ENCODE data around the gene CALM1. TPM values are rescaled to one million over a fixed set of nuclear protein-coding genes. Genes with fewer than 3 reads are reported as not detected.

The CALM1 gene
- total RNA-seq, 2 donors from 2014 or later, result 521 to 669 TPM

DNA sequence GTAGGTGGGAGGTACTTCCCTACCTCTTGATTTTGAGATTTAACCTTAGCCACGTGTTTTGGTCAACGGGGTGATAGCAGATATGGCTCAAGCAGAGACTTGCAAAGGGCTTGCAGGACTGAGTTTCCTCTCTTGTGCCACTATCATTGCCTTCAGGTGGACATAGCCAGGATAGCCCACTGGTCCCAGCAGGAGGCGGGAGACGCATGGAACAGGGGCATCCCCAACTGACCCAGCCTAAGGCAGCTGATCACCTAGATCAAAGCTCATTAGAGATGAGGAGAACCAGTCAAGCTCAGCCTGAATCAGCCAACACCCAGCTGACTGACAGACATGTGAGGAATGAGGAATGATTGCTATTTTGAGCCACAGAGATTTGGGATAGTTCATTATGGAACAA, 49.6 kb downstream of the CALM1 start:
- ATAC-seq, result no peak
- DNase-seq (ENCODE audit: low spot score), result no peak
- no peaks in the 10 kb centered on the region for H3K36me3 Mint-ChIP-seq
- no peaks in the 10 kb centered on the region for H3K9me3 Mint-ChIP-seq
- no peak overlapping the region for H3K4me3 Mint-ChIP-seq
- H3K27ac Mint-ChIP-seq, result no peak overlapping the region
- peaks cover 0 to 6% of the 10 kb centered on the region in 2 donors for H3K4me1 Mint-ChIP-seq (ENCODE audit: low read depth in 2 of 2)
- peaks cover 11 to 13% of the 10 kb centered on the region in 2 donors for H3K27me3 Mint-ChIP-seq

DNA sequence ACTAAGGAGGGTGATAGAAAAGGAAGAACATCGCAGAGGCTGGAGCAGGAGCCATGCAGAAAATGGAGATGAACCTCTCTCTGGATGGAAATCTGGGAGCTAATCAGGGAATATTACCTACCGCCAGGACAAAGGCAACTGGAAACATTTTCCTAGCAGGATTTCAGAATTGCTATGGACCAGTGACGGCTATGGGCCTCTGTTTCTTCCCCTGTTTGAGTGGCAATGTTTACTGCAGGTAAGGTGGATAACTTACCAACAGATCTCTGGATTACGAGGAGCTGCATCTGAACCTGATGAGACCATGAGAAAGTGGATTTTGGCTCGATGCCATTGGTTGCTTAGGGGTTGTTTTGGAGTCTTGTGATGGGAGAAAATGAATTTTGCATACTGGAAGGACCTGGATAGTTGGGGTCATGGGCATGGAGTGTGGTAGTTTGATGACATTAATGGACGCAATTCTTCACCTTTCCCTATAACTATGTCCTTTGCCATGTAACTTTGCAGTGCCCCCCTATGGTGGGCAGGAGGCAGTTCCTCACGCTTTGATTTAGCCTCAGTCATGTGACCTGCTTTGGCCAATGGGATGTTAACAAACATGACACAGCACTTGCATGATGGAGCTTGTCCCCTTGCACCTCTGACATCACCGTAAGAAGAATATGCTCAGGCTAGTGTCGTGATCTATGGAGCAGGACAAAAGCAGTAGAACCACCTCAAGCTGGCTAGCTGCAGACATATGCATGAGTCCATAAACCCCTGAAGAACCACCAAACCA, 51.1 kb downstream of the CALM1 start:
- H3K4me3 Mint-ChIP-seq, result no peak overlapping the region
- H3K27me3 Mint-ChIP-seq, result peaks cover 8 to 13% of the 10 kb centered on the region in 2 donors
- H3K27ac Mint-ChIP-seq, result no peak overlapping the region
- peaks cover 6 to 9% of the 10 kb centered on the region in 2 donors for H3K4me1 Mint-ChIP-seq (ENCODE audit: low read depth in 2 of 2)
- DNase-seq (ENCODE audit: low spot score) (peak; percentile 44), ATAC-seq (no peak)
- no peaks in the 10 kb centered on the region for H3K9me3 Mint-ChIP-seq
- no peaks in the 10 kb centered on the region for H3K36me3 Mint-ChIP-seq

DNA sequence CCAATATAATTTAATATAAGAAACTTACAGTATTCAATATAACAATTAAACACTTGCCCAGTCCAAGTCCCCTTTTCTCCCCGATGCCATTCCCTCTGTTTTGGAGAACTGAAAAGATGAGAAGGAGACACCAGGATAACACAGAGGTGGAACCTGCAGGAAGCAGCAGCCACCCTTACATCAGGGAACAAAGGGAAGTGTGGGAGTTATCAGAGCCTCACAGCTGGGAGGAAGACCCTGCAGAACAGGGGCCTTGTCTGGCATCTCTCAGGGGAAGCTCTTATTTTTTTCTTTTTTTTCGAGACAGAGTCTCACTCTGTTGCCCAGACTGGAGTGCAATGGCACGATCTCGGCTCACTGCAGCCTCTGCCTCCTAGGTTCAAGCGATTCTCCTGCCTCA, 52.6 kb downstream of the CALM1 start:
- H3K9me3 Mint-ChIP-seq, result no peaks in the 10 kb centered on the region
- ATAC-seq (no peak), DNase-seq (ENCODE audit: low spot score) (no peak)
- H3K4me3 Mint-ChIP-seq, result no peak overlapping the region
- H3K27me3 Mint-ChIP-seq, result peaks cover 8 to 13% of the 10 kb centered on the region in 2 donors
- no peaks in the 10 kb centered on the region for H3K36me3 Mint-ChIP-seq
- H3K4me1 Mint-ChIP-seq (ENCODE audit: low read depth in 2 of 2), result peaks cover 5 to 10% of the 10 kb centered on the region in 2 donors
- no peak overlapping the region for H3K27ac Mint-ChIP-seq

DNA sequence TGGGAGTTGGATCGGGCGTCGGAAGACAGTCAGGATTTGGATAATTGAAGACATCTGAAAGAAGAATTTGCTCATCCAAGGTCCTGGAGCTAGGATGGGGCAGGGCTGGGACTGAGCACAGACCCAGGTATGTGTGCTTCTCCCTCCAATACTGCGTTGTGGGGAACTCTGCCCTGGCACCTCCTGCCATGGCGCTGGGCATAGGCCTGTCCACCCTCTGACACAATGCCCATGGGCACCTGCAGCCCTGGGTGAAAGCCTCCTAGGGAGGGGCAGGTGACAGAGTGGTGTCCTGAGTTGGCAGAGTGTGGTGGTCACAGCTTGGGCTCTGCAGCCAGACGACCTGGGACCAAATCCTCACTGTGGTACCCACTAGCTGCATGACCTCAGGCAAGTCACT, 53.3 kb downstream of the CALM1 start:
- Mint-ChIP-seq H3K4me1 (ENCODE audit: low read depth in 2 of 2) (peaks cover 0 to 10% of the 10 kb centered on the region in 2 donors), H3K36me3 (no peaks in the 10 kb centered on the region), H3K9me3 (no peaks in the 10 kb centered on the region), H3K27ac (no peak overlapping the region), H3K4me3 (no peak overlapping the region), H3K27me3 (peaks cover 8 to 13% of the 10 kb centered on the region in 2 donors)
- no peak for ATAC-seq
- peak; percentile 20 for DNase-seq (ENCODE audit: low spot score)

DNA sequence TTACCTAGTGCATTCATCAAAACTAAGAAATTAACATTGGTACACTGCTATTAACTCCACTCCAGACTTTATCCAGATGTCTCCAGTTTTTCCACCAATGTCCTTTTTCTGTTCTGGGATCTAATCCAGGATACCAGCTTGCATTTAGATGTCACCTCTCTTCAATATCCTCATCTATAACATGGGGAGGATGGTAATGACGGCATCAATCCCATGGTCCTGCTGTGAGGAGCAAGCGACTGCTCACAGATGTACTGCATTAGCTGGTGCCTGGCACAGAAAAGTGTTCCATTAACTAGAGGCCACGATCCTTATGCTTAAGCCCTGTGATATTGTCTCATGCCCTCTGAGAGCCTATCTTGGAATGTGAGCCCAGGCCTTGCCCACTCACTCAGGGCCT, 53.8 kb downstream of the CALM1 start:
- H3K4me1 Mint-ChIP-seq (ENCODE audit: low read depth in 2 of 2), result peaks cover 0 to 10% of the 10 kb centered on the region in 2 donors
- H3K9me3 Mint-ChIP-seq, result no peaks in the 10 kb centered on the region
- no peak overlapping the region for H3K27ac Mint-ChIP-seq
- peaks cover 8 to 13% of the 10 kb centered on the region in 2 donors for H3K27me3 Mint-ChIP-seq
- no peaks in the 10 kb centered on the region for H3K36me3 Mint-ChIP-seq
- DNase-seq (ENCODE audit: low spot score), result no peak
- no peak overlapping the region for H3K4me3 Mint-ChIP-seq
- no peak for ATAC-seq

DNA sequence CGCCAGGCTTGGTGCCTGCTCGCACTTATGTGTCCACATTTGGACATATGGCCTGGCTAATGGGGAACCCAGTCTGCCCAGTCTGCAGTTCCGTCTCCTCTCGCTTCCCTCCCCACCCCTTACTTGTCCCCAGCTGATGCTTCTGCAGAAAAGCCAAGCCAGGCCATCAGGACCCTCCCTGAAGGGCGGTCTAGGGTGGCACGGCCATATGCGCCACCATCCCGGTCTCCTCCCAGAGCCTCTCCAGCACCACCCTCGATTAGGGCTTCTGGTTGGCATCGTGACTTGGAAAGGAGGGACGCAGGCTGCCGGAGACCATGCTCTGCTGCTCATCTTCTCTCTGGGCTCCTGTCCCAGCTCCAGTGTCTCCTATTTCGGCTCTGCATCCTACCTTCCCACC, 54.6 kb downstream of the CALM1 start:
- peaks cover 6 to 10% of the 10 kb centered on the region in 2 donors for H3K27me3 Mint-ChIP-seq
- H3K27ac Mint-ChIP-seq, result no peak overlapping the region
- DNase-seq (ENCODE audit: low spot score) (no peak), ATAC-seq (no peak)
- H3K9me3 Mint-ChIP-seq, result no peaks in the 10 kb centered on the region
- H3K4me1 Mint-ChIP-seq (ENCODE audit: low read depth in 2 of 2), result peaks cover 0 to 10% of the 10 kb centered on the region in 2 donors
- no peaks in the 10 kb centered on the region for H3K36me3 Mint-ChIP-seq
- H3K4me3 Mint-ChIP-seq, result no peak overlapping the region

DNA sequence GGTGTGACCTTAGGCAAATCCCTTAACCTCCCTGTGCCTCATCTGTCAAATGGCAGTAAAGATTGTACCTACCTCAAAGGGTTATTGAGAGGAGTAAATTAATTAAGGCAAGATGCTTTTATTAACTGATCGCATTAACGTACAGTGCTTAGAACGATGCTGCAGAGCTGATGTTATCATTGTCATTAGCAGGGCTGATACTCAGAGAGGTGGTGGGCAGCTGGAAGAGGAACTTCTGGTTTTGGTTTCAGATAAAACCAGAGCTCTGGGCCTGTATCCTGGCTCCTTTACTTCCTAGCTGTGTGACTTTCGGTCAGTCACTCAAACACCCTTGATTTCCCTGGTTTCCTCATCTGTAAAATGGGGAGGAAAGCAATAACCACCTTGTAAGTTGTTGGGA, 55.1 kb downstream of the CALM1 start:
- no peak for ATAC-seq
- Mint-ChIP-seq H3K4me3 (no peak overlapping the region), H3K27ac (no peak overlapping the region), H3K36me3 (no peaks in the 10 kb centered on the region), H3K9me3 (no peaks in the 10 kb centered on the region), H3K27me3 (peaks cover 6 to 7% of the 10 kb centered on the region in 2 donors), H3K4me1 (ENCODE audit: low read depth in 2 of 2) (peaks cover 0 to 10% of the 10 kb centered on the region in 2 donors)
- DNase-seq (ENCODE audit: low spot score), result no peak

DNA sequence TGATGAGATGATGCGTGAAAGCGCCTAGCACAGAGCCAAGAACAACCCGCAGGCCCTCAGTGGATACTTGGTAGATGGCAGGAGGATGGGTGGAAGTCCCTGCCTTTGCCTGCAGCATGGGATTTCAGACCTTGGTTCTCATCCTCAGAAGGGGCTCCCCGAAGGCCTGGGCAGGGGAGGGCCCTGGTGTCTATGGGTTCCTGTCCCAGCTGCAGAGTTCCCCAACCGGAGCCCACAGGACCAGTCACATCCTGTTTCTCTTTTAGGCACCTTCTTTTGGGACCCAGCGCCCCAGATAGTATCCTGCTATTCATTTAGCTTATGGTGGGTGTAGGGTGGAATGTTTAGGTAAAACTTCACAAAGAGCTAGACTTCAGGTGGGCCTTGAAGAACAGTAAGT, 55.5 kb downstream of the CALM1 start:
- peak; percentile 29 for DNase-seq (ENCODE audit: low spot score)
- H3K4me1 Mint-ChIP-seq (ENCODE audit: low read depth in 2 of 2), result peaks cover 0 to 10% of the 10 kb centered on the region in 2 donors

DNA sequence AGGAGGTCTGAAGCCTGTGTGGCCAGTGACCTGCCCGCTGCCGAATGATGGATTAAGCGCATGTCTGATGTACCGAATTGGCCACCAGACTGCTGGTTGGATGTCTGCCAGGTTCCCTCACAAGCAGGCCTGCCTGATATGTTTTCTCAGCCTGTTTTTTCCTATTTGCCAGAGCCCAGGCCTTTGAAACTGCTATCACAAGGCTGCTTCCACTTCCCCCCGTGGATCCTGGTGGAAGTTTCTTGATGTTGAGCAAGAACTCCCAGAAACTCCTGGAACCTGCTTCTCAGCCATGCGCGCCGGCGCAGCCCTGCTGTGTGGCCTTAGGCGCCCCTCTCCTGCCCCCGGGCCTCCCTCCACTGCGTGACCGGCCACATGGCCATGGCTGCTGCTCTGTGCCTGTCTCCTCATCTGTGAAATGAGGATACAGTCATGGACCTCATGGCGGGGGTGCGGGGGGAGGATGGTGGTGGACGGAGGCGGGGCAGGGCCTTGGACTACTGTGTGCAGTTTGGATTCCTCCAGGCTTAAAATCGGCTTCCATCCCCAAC, 56.6 kb downstream of the CALM1 start:
- Mint-ChIP-seq H3K36me3 (no peaks in the 10 kb centered on the region), H3K4me3 (no peak overlapping the region), H3K27ac (no peak overlapping the region), H3K27me3 (peaks cover 0 to 2% of the 10 kb centered on the region in 2 donors), H3K9me3 (no peaks in the 10 kb centered on the region), H3K4me1 (ENCODE audit: low read depth in 2 of 2) (peaks cover 0 to 10% of the 10 kb centered on the region in 2 donors)
- DNase-seq (ENCODE audit: low spot score), result peak; percentile 49
- no peak for ATAC-seq

More for the DNA sequence above, 55.5 kb downstream of the CALM1 start:
- H3K27ac Mint-ChIP-seq, result no peak overlapping the region
- H3K4me3 Mint-ChIP-seq, result no peak overlapping the region
- H3K36me3 Mint-ChIP-seq, result no peaks in the 10 kb centered on the region
- peaks cover 4 to 6% of the 10 kb centered on the region in 2 donors for H3K27me3 Mint-ChIP-seq
- no peaks in the 10 kb centered on the region for H3K9me3 Mint-ChIP-seq
- ATAC-seq, result peak; percentile 22 to 41

DNA sequence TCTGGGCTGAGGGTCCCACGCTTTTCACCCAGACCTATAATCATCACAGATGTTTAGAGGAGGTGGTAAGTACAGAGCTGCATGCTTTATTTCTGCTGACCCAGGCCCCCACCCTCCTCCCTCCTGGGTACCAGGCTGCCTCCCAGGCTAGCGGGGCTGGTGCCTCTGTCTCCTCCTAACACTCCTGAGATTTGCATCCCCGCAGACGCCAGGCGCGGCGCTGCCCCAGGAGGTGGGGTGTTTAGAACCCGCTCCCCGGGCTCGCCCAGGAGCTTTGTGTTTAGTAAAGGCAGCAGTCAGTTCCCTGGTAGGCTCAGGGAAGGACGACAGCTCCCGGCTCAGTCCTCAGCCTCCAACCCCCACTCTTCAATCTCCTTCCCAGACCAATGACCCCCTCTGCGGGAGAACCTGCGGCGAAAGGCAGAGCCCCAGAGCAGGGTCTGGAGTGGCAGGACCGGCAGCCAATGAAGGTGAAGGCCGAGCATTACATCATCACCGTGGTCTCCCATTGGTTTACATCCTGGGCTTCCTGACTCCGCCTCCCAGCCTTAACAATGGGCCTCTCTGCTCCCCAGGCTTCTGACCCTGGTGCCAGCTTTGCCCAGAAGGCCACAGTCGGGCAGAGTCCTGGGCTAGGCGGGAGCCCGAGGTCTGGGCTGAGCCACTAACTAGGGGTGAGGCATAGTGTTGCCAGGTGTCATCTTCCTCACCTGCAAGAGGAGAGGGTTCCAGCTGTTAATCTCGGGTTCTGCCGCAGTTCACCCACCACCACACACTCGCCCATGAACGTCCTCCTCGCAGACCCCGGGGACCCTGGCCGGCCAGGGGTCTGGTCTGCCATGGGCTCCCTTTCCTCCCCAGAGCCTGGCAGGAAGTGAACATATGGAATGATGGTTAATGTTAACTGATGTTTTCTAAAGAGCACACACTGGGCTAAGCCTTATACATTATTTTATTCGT, 57.5 kb downstream of the CALM1 start:
- Mint-ChIP-seq H3K36me3 (no peaks in the 10 kb centered on the region), H3K9me3 (no peaks in the 10 kb centered on the region), H3K27me3 (peaks cover 0 to 2% of the 10 kb centered on the region in 2 donors), H3K4me1 (ENCODE audit: low read depth in 2 of 2) (peaks cover 0 to 10% of the 10 kb centered on the region in 2 donors), H3K4me3 (no peak overlapping the region), H3K27ac (no peak overlapping the region)
- peak in 1 of 2 donors; percentile 20 for ATAC-seq
- peak; percentile 37 for DNase-seq (ENCODE audit: low spot score)

DNA sequence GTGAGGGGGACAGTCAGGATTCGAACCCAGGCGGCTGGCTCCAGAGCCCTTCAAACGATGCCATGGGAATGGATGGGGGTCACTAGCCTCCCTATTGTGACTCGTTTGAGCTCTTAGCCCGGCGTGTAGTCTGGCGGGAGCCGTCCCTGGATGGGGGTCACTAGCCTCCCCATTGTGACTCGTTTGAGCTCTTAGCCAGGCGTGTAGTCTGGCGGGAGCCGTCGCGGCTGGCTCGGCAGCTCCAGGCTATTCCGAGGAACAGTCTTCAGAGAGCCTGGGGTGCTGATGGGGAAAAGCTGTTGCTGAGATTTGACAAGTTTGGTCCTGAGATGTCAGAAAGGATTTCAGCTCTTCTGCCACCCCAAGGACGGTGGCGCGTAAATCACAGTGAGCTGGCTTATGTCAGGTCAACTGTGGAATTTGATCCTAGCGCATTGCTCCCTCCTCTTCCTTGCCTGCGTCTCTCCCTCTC, 58.3 kb downstream of the CALM1 start:
- H3K9me3 Mint-ChIP-seq, result no peaks in the 10 kb centered on the region
- no peak overlapping the region for H3K4me3 Mint-ChIP-seq
- H3K27ac Mint-ChIP-seq, result no peak overlapping the region

DNA sequence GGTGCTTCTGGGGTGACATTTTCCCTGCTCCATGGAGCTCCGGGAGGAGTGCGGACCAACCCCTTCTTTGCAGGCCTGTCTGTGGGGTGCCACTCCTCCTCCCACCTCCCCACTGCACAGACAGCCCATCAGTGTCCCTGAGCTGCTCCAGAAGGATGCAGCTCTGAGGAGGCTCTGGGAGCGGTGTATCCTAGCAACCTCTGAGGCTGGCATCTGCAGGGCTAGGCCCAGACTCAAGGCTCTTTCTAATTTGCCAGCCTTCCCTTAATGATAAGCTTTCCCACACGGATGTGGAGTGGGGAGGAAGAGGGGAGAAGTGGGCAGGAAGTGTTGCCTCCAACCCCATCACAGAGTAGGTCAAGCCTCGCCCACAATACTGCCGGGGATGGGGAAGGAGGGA, 59.7 kb downstream of the CALM1 start:
- Mint-ChIP-seq H3K9me3 (no peaks in the 10 kb centered on the region), H3K36me3 (no peaks in the 10 kb centered on the region), H3K27ac (no peak overlapping the region), H3K4me1 (ENCODE audit: low read depth in 2 of 2) (peaks cover 0 to 10% of the 10 kb centered on the region in 2 donors), H3K27me3 (peaks cover 0 to 2% of the 10 kb centered on the region in 2 donors), H3K4me3 (no peak overlapping the region)
- DNase-seq (ENCODE audit: low spot score), result no peak
- no peak for ATAC-seq

More for the DNA sequence above, 58.3 kb downstream of the CALM1 start:
- ATAC-seq, result no peak
- no peak for DNase-seq (ENCODE audit: low spot score)
- Mint-ChIP-seq H3K4me1 (ENCODE audit: low read depth in 2 of 2) (peaks cover 0 to 10% of the 10 kb centered on the region in 2 donors), H3K27me3 (no peaks in the 10 kb centered on the region), H3K36me3 (no peaks in the 10 kb centered on the region)

DNA sequence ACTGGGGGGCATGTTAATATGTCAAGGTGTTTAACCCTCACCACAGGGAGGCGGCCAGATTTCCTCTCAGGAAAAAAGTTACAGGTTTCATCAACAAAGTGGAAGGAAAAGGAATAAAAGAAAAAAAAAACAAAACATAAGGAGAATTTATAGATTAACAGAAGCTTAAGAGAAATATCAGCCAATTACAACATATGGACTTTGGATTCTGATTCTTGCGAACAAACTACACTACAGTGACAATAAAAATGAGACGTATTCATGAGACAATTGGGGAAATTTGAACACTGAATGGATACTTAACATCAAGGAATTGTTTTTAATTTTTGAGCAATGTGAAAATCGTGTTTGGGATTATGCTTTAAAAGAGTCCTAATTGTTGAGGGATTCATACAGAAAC, 60.4 kb downstream of the CALM1 start:
- Mint-ChIP-seq H3K27me3 (peaks cover 0 to 3% of the 10 kb centered on the region in 2 donors), H3K9me3 (no peaks in the 10 kb centered on the region), H3K27ac (no peak overlapping the region), H3K36me3 (no peaks in the 10 kb centered on the region), H3K4me3 (no peak overlapping the region), H3K4me1 (ENCODE audit: low read depth in 2 of 2) (peaks cover 0 to 7% of the 10 kb centered on the region in 2 donors)
- no peak for DNase-seq (ENCODE audit: low spot score)
- ATAC-seq, result no peak
